Left ventricle myocardium inferior (tissue), 1 donor: ENCODE data around the gene KRT72. TPM values are rescaled to one million over a fixed set of nuclear protein-coding genes. Genes with fewer than 3 reads are reported as not detected.

ENCODE experiments used
- DNase-seq: peaks from one replicate; pipeline ENCODE4 v3.0.0-alpha.2; 2020
- H3K27ac ChIP-seq: fragments of 200-600 bp; replicated peaks from 2 replicates; pipeline ENCODE4 v1.8.0; 2021
- H3K27me3 ChIP-seq: fragments of 200-600 bp; 2 replicates; pipeline ENCODE4 v1.8.0; 2021; ENCODE audit warnings: low read depth
- H3K36me3 ChIP-seq: fragments of 200-600 bp; 2 replicates; pipeline ENCODE4 v1.8.0; 2021
- H3K4me1 ChIP-seq: fragments of 200-600 bp; 2 replicates; pipeline ENCODE4 v1.8.0; 2021
- H3K4me3 ChIP-seq: fragments of 200-600 bp; 2 replicates; pipeline ENCODE4 v1.8.0; 2021; ENCODE audit warnings: mild to moderate bottlenecking, moderate library complexity
- H3K9me3 ChIP-seq: fragments of 200-600 bp; replicated peaks from 2 replicates; pipeline ENCODE4 v1.8.0; 2021
- CTCF ChIP-seq: fragments of 200-600 bp; IDR thresholded peaks from 2 replicates; pipeline ENCODE4 v1.8.0; 2021; ENCODE audit warnings: antibody characterized with exemption, mild to moderate bottlenecking, borderline replicate concordance
- intact Hi-C: fragments of 100-400 bp; cut with micrococcal nuclease; formaldehyde crosslinking; loops from one replicate; pipeline ENCODE4 v1.11.0; 2022
- total RNA-seq: library from RNA; stranded (reverse); fragmentation: NEBNext Ultra II Directional; extraction: Animal tissue kit (Norgen Biotek cat#: 25700); gene quantifications from one replicate; pipeline ENCODE4 v1.2.1, GENCODE V29; 2021
- donor health status: DM: no; HTN: yes; CAD: no; lungs with severe emphysema.

The KRT72 gene
- total RNA-seq, 1 donor from 2014 or later: not detected

- Histone ChIP-seq H3K27me3 (peaks cover 31% of the 10 kb centered on the region), H3K4me3 (no peak overlapping the region), H3K4me1 (no peaks in the 10 kb centered on the region), H3K27ac (no peak overlapping the region), H3K9me3 (no peaks in the 10 kb centered on the region), H3K36me3 (no peaks in the 10 kb centered on the region)
- DNase-seq: no peak
- intact Hi-C loops: no loop called here
- no peak for TF ChIP-seq CTCF
Observed at GRCh38 chr12:52646613-52647012, 45.4 kb upstream of the KRT72 start.

GRCh38 chr12:52645982-52646381 is 44.7 kb upstream of the KRT72 start:
- TF ChIP-seq CTCF: no peak
- H3K36me3 ChIP-seq: no peaks in the 10 kb centered on the region
- no peak overlapping the region for H3K4me3 ChIP-seq
- H3K4me1 ChIP-seq: no peaks in the 10 kb centered on the region
- intact Hi-C loops: no loop called here
- H3K27me3 ChIP-seq: peaks cover 37% of the 10 kb centered on the region
- DNase-seq: no peak
- H3K27ac ChIP-seq: no peak overlapping the region
- no peaks in the 10 kb centered on the region for H3K9me3 ChIP-seq

- intact Hi-C loops: no loop called here
- Histone ChIP-seq H3K36me3 (no peaks in the 10 kb centered on the region), H3K4me1 (no peaks in the 10 kb centered on the region), H3K27me3 (peaks cover 39% of the 10 kb centered on the region), H3K27ac (no peak overlapping the region), H3K9me3 (no peaks in the 10 kb centered on the region), H3K4me3 (no peak overlapping the region)
- no peak for TF ChIP-seq CTCF
- no peak for DNase-seq
Observed at GRCh38 chr12:52645120-52645761, 44.0 kb upstream of the KRT72 start.

GRCh38 chr12:52644078-52644415 is 42.8 kb upstream of the KRT72 start:
- intact Hi-C loops: no loop called here
- peaks cover 46% of the 10 kb centered on the region for H3K27me3 ChIP-seq
- TF ChIP-seq CTCF: no peak
- H3K9me3 ChIP-seq: no peaks in the 10 kb centered on the region
- no peak overlapping the region for H3K27ac ChIP-seq
- no peaks in the 10 kb centered on the region for H3K4me1 ChIP-seq
- no peaks in the 10 kb centered on the region for H3K36me3 ChIP-seq
- DNase-seq: no peak
- H3K4me3 ChIP-seq: no peak overlapping the region

- TF ChIP-seq CTCF: no peak
- no peaks in the 10 kb centered on the region for H3K4me1 ChIP-seq
- H3K9me3 ChIP-seq: no peaks in the 10 kb centered on the region
- intact Hi-C loops: no loop called here
- H3K27ac ChIP-seq: no peak overlapping the region
- no peaks in the 10 kb centered on the region for H3K36me3 ChIP-seq
- DNase-seq: no peak
- no peak overlapping the region for H3K4me3 ChIP-seq
- peaks cover 51% of the 10 kb centered on the region for H3K27me3 ChIP-seq
Observed at GRCh38 chr12:52643233-52644077, 42.2 kb upstream of the KRT72 start.
